Eye (tissue), 1 donor: Measurements from ENCODE around the gene KRT34.
"Not testable (repeated sequence)": the region's sequence is repeated elsewhere in the genome, so short reads cannot be mapped to it uniquely, and the experiment has no call there.

Experiments used
- DNase-seq: peaks from one replicate; pipeline ENCODE4 v3.0.0-alpha.2; 2015

Gene KRT34

GRCh38 chr17:41381943-41382342 lies at the start of gene KRT34:
Gene KRT34 (minus strand): TSS chr17:41382306. CDS start chr17:41382246, 60 bp downstream.
- not testable (repeated sequence) for DNase-seq

GRCh38 chr17:41430376-41430775 lies 48.3 kb upstream of the KRT34 start:
- not testable (repeated sequence) for DNase-seq

- DNase-seq: no peak
These were observed 47.6 kb upstream of the KRT34 start for GRCh38 chr17:41429667-41430066.

- peak; percentile 18 for DNase-seq
These were observed 46.6 kb upstream of the KRT34 start for GRCh38 chr17:41428591-41429291.

- DNase-seq: no peak
These were observed 42.1 kb upstream of the KRT34 start, which contains the start of gene KRT37 for GRCh38 chr17:41424111-41424635. Gene KRT37 (minus strand): TSS chr17:41424585. CDS start chr17:41424523, 62 bp downstream.

- not testable (repeated sequence) for DNase-seq
These were observed 40.5 kb upstream of the KRT34 start for GRCh38 chr17:41422586-41422985.

- DNase-seq: no peak
These were observed 39.5 kb upstream of the KRT34 start for GRCh38 chr17:41421617-41422016.

GRCh38 chr17:41421116-41421515 lies 39.0 kb upstream of the KRT34 start:
- DNase-seq: no peak

GRCh38 chr17:41420134-41420533 lies 38.0 kb upstream of the KRT34 start:
- no peak for DNase-seq

- no peak for DNase-seq
These were observed 37.6 kb upstream of the KRT34 start for GRCh38 chr17:41419716-41420115.

- no peak for DNase-seq
These were observed 36.2 kb upstream of the KRT34 start for GRCh38 chr17:41418116-41418860.

- no peak for DNase-seq
These were observed 35.5 kb upstream of the KRT34 start for GRCh38 chr17:41417576-41418015.

- no peak for DNase-seq
These were observed 35.0 kb upstream of the KRT34 start for GRCh38 chr17:41417127-41417526.

- peak; percentile 25 for DNase-seq
These were observed 34.4 kb upstream of the KRT34 start for GRCh38 chr17:41416479-41416878.

- peak; percentile 61 for DNase-seq
These were observed 33.8 kb upstream of the KRT34 start for GRCh38 chr17:41415833-41416335.

- DNase-seq: peak; percentile 37
These were observed 33.3 kb upstream of the KRT34 start for GRCh38 chr17:41415411-41415810.

GRCh38 chr17:41413982-41414381 lies 31.9 kb upstream of the KRT34 start:
- no peak for DNase-seq

- no peak for DNase-seq
These were observed 31.3 kb upstream of the KRT34 start for GRCh38 chr17:41413353-41413957.

GRCh38 chr17:41411072-41411840 lies 29.1 kb upstream of the KRT34 start:
- no peak for DNase-seq

GRCh38 chr17:41407226-41407625 lies 25.1 kb upstream of the KRT34 start:
- DNase-seq: no peak

GRCh38 chr17:41406205-41406604 lies 24.1 kb upstream of the KRT34 start:
- no peak for DNase-seq

- peak; percentile 42 for DNase-seq
These were observed 22.0 kb upstream of the KRT34 start for GRCh38 chr17:41404024-41404671.
